ENCODE results near the gene PTTG1.

PTTG1 gene

DNA sequence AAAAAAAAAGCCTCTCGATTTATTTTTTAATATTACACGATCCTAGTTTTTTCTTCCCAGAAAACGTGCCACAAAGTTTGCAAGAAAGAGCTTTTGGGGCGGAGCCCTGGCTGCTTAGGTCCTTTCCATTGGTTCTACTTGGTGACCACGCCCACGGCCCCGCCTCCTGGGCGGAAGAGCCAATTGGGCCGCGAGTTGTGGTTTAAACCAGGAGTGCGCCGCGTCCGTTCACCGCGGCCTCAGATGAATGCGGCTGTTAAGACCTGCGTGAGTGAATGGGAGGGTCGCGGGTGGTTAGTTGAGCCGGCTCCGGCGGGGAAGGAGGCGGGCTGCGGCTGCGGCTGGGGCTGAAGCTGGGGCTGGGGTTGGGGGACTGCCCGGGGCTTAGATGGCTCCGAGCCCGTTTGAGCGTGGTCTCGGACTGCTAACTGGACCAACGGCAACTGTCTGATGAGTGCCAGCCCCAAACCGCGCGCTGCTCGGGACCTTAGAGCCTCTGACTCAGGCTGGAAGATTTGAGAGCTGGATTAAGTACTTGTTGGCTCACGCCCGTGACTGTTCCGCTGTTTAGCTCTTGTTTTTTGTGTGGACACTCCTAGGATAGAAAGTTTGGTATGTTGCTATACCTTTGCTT, at the start of gene PTTG1:
TSS of gene PTTG1 (plus strand) at position 231 of the 634 bp plus-strand sequence. CDS start 458 bp downstream, outside the sequence.
- peak; percentile 75 to 93 (median 80) for DNase-seq (ENCODE audit: low read depth in 3 of 3)

DNA sequence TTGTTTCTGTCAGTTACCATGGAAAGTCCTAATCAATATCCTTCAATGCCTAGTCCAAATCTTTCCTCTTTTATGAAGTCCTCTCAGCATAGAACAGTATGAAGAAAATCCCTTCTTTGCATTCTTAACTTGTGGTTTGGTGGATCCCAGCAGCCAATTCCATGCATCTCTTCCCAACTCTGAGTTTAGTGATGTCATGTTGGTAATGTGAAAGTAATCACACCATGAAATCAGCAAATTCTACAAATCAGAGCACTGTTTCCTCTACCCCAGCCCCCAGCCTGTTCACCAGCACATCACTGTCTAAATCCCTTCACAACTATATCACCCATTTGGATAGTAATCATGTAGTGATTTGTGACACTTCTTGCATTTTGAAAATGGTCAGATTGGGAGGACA, 46.5 kb upstream of the PTTG1 start:
- DNase-seq (ENCODE audit: low read depth in 3 of 3): no peak

DNA sequence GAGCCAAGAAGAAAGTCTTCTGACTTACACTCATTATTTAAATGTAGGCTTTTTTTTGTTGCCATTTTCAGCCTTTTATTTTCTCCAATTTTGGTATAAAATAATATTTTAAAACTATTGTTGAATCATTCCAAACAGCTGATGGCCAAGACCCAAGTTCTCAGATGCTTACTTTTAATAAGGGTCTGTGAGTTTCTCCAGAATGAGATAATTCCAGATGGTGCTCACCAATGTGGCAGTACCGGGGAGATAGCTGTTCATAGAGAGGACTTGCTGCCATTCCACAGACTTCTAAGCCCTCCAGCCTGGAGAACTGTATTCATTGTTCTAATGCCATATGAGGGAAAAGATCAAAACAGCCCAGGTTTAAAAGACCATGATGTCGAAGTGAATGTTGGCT, 46.0 kb upstream of the PTTG1 start:
- no peak for DNase-seq (ENCODE audit: low read depth in 3 of 3)

DNA sequence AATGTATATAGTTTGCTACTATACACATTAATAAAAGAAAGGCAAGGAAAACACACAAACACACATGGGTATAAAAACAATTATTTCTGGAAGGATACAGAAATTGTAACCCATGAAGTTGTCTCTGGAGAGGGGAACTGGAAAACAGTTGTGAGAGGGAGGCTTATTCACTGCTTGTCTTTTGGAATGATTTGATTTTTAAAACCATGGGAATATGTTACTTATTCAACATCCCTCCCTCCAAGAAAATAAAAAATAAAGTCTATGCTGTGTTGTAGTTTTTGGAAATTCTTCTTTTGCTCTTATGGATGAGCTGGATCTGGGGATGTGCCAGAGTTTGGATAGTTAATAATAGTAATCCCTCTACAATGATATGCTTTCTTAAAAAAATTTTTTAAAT, 45.2 kb upstream of the PTTG1 start:
- DNase-seq (ENCODE audit: low read depth in 3 of 3): no peak

DNA sequence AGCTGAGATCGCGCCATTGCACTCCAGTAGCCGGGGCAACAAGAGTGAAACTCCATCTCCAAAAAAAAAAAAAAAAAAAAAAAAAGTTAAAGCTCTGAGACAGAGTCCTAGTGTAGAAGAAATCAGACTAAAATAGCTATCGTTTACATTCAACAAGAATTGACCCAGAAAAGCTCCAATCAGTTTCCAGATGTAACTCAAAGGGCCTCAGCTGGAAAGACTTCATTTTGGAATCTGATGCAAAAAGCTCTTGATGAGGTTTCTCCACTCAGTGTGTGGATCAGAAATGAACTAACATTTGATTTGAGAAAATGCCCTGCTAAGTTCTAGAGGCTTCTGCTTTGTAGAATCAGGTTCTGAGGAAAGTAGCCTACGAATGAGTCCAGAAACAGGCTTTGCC, 44.0 kb upstream of the PTTG1 start:
- DNase-seq (ENCODE audit: low read depth in 3 of 3): no peak

DNA sequence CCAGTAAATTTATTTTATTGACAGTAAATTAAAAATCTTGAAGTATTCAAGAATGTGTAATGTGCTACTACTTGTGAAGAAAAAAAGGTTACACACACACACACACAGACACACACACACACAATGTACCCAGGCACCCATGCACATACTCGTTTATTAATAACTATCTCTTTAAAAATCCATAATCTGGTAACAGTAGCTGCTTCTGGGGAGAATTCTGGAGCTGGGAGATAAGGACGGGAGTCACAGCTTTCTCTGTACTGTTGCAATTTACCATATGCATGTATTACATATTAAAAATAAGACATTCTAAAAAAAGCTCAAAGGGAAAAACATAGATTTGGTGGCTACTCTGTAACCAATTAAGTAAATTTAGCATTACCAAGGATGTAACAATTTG, 43.3 kb upstream of the PTTG1 start:
- no peak for DNase-seq (ENCODE audit: low read depth in 3 of 3)

DNA sequence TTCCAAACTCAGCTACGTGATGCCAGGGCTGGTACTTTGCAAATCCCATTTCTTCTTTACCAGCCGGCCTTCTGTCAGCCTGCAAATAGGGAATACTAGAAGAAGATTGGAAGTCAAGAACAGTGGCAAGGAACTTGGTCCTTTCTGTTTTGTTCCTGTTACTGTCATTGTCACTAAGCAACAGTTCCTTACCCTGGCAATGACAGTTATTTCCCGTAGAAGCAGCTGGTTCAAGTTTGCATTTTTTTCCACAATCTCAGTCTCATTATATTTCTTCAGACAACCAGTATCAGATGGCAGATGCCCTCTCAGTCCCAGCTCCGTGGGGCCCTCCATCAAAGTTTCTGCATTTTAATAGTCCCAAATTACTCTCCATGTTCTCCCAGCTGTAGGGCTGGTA, 42.1 kb upstream of the PTTG1 start:
- DNase-seq (ENCODE audit: low read depth in 3 of 3): no peak

DNA sequence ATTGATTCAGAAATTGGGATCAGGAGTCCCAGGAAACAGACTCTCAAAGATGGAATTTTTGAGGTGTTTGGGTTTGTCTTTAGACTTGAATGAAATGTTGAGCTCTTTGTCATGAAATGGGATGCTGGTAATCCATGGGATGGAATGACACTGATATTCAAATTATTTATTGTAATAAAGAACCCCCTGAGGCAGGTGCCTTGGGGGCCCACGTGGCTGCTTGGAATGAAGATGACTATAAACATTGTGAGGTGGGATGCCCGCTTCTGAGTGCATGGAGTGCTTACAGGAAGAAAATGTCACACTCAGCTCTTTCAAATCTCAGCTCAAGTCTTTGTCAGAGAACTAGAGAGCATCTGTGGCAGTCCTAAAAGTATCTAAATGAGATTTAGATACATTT, 41.6 kb upstream of the PTTG1 start:
- DNase-seq (ENCODE audit: low read depth in 3 of 3): no peak

DNA sequence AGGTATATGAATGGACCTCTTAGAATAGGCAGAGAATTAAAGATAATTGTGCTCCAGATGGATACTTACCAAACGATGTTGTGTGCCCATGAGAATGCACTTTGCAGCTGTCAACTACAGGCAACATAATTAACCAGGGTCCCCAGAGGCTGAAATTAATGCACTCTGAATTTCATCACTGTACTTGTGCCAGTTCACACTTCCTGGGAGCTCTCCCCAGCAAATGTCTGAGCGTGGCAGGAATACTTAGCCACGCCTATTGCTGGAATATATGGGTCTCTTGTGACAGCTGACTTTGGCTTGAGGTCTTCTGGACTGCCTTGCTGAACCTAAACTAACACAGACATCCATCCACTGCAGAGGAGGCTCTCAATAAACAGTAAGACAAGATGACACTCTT, 39.3 kb upstream of the PTTG1 start:
- DNase-seq (ENCODE audit: low read depth in 3 of 3): no peak

DNA sequence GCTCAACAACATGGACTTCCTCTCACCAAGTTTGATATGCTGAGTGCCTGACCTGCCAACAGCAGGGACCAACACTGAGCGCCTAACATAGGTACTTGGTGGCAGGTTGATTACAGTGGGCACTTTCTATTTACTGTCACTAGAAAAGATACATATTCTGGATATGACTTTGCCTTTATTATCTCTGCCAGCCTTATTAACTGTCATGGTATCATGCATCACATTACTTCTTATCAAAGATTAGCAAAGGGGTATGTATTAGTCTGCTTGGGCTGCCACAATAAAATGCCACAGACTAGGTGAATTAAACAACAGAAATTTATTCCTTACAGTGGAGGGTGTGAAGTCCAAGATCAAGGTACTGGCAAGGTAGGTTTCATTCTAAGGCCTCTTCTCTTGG, 37.0 kb upstream of the PTTG1 start:
- no peak for DNase-seq (ENCODE audit: low read depth in 3 of 3)

DNA sequence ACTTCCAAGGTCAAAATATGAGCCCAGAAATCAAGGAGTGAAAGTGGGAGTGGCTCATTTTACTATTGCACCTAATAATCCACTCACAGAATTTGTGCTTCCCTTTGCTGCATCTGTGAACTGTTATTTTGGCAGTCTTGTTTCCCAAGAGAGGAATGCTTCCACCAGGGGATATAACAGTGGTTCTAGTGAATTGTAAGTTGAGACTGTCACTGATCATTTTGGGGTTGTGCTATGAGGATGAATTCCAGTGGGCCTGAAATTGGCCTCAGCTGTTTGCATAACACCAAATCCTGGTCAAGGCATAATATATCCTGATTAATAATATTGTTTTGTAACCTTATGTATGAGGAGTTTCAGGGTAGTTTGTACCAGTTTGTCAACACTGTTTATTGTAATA, 36.2 kb upstream of the PTTG1 start:
- no peak for DNase-seq (ENCODE audit: low read depth in 3 of 3)

DNA sequence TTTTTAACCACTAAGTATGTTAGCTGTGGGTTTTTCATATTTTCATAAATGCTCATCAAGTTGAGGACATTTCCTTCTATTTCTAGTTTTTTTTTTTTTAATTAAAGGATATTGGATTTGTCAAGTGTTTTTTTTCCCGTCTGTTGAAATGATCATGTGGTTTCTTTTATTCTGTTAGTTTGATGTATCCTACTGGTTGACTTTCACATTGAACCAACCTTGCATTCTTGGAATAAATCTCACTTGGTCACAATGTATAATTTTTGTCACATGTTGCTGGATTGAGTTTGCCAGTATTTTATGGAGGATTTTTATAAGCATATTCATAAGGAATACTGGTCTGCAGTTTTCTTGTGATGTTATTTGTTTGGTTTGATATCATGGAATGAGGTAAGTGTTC, 34.2 kb upstream of the PTTG1 start:
- no peak for DNase-seq (ENCODE audit: low read depth in 3 of 3)

DNA sequence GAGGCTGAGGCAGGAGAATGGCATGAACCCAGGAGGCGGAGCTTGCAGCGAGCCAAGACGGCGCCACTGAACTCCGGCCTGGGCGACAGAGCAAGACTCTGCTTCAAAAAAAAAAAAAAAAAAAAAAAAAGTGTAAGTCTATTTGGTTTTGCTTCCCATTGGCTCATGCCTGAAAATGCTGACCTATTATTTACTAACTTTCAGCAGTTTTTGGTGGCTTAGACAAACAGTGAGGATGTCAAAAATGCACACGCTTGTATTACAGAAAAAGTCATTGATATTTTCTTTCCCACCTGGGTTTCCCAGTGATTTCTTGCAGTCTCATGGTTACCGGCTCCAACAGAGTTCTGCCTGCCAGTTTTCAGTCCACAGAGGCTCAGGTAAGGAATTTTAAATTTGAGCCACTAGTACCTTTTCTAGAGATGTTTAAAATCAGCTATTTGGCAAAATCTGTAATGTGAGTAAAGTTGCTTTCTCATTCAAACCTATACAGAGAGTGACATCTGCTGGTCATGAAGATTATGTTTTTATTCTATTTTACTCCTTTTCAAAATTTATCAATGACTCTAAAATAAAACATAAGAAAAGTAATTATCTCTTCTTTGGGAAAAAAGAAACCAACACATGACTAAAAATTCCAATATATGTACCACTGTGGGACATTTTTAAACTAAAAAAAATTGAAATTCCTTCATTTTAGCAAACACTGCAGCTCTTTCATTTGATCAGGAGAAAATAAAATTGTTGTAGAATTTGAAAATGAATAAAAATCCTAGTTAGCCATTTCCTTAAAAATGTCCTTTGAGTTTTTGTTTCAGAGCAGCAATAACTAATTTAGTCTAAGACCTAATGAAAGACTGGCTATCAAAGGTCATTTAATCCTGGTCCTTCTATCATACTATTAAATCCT, 30.6 kb upstream of the PTTG1 start:
- no peak for DNase-seq (ENCODE audit: low read depth in 3 of 3)

DNA sequence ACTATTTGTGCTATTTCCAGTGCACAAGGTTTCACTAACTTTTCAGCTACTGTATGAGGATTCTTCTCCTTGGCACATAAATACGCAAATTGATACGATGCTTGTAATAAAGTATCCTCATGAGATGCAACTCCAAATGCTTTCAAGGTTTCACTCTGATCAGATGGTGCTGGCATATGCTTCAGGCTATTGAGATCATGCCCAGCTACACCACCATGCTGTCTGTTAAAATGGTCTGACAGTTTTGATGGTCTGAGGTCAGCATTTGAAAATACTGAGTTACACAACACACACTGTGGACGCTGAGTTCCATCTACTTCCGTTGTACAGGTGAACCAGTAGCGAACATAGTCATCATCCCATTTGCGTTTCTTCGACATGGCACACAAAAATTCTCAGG, 26.5 kb upstream of the PTTG1 start:
- no peak for DNase-seq (ENCODE audit: low read depth in 3 of 3)

DNA sequence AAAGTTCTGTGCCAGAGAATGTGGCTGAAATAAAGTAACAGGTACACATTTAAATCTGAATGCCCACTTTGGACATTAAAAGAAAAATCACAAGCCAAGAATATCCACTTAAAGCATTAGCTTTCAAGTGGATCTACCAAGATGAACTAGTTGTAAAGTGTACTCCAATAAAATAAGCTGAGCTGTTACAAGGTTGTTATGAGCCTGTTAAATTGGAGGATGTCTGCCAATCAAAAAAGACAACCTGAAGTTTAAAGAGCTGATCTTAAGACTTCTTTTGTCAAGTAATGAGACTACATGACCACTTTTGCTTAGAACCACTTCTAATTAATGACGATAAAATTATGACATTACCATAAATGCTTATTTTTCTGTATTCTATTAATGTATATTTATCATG, 24.2 kb upstream of the PTTG1 start:
- DNase-seq (ENCODE audit: low read depth in 3 of 3): no peak

DNA sequence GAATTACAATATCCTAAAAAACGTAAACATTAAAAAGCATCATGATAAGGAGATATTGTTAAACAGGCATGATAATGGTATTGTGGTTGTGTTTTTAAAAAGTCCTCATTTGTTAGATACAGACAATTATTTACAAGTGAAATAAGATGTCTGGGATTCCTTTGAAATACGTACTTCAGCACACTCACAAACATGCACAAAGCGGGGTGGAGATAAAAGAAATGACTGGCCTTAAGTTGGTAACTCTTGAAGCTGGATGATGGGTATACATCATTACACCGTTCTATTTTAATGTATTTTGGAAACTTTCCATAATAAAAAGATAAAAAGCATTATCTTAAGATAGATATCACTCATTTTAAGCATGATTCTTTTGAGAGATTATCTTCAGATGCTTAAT, 22.8 kb upstream of the PTTG1 start:
- DNase-seq (ENCODE audit: low read depth in 3 of 3): no peak

DNA sequence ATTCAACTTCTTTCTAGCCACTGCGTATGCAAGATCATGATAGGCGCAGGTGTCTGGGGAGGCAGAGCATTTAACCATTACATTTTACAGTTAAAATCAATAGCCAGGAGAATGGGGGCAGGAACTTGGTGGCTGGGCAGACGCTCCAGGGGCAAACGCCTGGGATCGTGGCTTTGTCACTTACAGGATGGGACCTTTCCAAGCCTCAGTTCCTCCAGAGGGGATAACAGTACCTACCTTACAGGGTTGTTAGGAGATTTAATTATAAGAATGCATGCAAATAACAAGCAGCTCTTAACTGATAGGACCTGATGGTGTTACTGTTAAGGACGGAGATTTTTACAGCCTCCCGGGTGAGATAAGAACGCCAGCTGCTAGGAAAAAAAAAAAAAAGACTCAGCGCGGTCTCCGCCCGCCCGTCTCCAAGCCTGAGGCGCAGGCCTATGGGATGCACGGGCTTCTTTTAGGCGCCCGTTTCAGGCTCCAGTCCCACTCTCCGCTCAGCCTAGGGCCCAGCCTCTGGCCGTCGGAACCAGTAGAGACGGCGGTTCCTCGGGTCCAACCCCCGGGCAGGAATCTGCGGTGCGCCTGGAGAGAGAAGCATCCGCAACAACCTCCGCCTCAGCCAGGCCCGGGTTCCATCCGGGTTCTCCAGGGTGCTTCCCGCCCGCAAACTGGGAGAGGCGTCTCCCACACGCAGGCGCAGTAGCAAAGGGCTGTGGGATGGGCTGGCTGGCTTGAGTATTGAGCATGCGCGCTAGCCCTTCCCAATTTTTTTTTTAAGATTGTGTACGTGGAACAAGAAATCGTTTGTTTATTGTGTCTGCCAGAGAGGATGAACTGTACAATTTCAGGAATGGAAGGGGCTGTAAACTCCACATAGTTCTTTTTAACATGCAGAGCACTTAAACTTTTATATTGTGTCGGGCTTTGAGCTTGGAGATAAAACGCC, 22.0 kb upstream of the PTTG1 start, which contains the start of gene FAM200C:
TSS of gene FAM200C (minus strand) at position 653 of the 952 bp plus-strand sequence. CDS start 4,564 bp downstream, outside the sequence.
- DNase-seq (ENCODE audit: low read depth in 3 of 3): peak; percentile 46 to 80 (median 48)

DNA sequence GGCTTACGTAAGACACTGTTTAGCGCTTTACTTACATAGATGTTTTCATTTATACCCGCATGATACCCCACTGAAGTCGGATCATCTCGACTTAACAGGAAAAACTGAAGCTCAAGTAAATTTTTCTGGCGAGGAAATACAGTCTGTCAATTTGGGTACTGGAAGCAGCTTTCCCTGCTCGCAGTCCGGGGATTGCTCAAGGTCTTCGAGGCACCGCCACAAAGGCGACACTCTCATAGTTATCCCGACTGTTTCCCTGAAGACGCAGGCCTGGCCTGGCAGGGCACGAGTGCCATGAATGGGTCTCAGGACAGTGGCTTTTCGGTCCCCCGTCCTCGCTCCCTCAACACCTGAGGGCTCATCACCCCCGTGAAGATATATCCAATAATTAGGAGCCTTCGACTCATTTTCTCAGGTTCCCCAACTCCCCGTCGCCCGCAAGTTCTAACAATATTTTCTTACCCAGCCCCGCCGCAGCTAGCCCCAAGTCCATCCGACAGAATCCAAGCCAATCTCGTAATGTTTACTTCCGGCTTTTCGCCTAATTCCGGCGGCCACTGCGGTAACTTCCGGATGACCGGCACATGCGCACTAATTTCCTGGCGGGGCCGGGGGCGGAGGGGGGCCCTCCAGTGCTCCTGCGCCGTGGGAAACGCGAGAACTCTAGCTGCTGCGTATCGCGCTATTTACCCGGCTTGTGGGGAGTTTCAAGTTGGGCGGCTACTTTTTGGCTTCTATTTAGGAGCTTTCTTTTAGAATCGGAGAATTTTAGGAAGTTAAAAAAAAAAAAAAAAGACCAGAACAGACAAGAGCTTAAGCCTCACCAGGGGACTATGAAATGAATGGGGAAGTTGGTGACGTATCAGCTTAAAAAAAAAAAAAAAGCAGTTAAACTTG, 2.8 kb upstream of the PTTG1 start, which contains the start of gene SLU7:
TSS of gene SLU7 (minus strand) at position 521 of the 897 bp plus-strand sequence. CDS start 3,787 bp downstream, outside the sequence.
- DNase-seq (ENCODE audit: low read depth in 3 of 3): peak; percentile 87 to 93 (median 91)

DNA sequence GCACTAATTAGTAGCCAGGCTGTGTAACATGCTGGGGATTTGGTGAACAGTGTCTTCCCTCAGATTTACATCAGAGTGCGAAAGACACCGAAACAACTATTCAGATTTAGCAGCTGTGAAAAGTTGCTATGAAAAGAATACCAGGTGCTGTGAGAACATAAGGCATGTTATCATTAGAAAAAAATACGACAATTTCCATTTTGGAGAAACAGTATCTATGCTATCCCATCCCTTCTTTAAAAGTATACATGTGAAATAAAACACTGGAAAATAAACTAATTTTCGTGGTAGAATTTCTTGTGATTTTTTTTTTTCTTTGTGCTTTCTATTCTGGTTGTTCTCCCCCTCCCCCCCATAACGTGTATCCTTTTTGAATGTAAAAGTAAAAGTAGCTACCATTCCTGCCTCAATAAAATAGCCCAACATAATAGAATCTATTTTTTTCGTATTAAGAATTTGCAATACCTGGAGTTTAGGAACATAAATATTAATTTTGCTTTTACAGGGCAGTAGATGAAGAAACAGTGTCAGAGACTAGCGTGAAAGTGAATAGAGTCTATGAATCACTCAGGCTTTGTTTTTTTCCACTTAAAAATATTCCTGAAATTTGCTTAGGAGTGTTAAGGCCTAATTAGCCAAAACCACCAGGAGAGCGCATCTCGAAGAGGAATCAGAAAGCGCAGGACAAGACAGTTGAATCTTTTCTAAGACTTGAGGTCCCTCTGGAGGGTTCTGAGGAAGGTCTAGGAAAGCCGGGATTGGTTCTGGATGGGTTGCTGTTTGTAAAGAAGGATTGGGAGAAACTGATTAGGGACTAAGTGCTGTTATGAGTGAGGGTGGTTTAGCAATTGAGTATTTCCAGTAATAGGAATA, 2.0 kb upstream of the PTTG1 start:
- DNase-seq (ENCODE audit: low read depth in 3 of 3): no peak

DNA sequence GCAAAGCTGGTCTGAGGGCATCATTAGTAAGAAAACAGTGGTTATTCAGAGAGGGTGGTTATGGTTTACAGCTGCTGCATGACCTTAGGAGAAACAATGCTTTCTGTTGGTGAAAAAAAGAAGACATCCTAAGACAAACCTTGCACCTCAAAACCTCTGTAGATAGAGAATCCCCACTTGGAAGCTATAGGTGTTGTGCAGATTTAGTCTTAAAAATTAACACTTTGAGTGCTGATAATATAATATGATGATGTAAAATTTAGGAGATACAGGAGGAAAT, 1.4 kb upstream of the PTTG1 start:
- DNase-seq (ENCODE audit: low read depth in 3 of 3): no peak

Measured in stimulated activated CD4-positive, alpha-beta T cell treated with anti-CD3 and anti-CD28 coated beads, TNF-alpha, amount 100 ng/mL, for 24 hours (primary cell).